IMR-90 (cell line): Measurements from ENCODE around the gene SEMA4D. TPM values are rescaled to one million over a fixed set of nuclear protein-coding genes. Genes with fewer than 3 reads are reported as not detected.

Experiments used
- ATAC-seq: fragments of 200-7000 bp; cut with Tn5 transposase; 2 replicates; pipeline ENCODE4 v1.9.1; 2020; ENCODE audit warnings: low read depth, mild to moderate bottlenecking, moderate library complexity
- BruUV-seq: library from RNA; stranded (reverse); fragments of 400-500 nt; replicated peaks from 2 replicates; lab custom pipeline; 2021; lab: Mats Ljungman, UMichigan
- CTCF ChIA-PET: fragments of 300-600 bp; formaldehyde crosslinking; extraction: SDS; loops from one replicate; lab custom pipeline; 2021; ENCODE audit warnings: antibody characterized with exemption; lab: Yijun Ruan, JAX
- POLR2A ChIA-PET: fragments of 300-600 bp; sonication (Branson Sonifier 250); formaldehyde crosslinking; loops from one replicate; lab custom pipeline; 2022; ENCODE audit warnings: antibody characterized with exemption; ENCODE audit not compliant: unreplicated experiment; lab: Charles Lee
- DNase-seq: peaks from one replicate; pipeline ENCODE4 v3.0.0; 2013
- H2AFZ ChIP-seq: replicated peaks from 2 replicates; pipeline ENCODE3; 2013; ENCODE audit warnings: low read length, mild to moderate bottlenecking; ENCODE audit not compliant: poor library complexity
- H2AK5ac ChIP-seq: 2 replicates; pipeline ENCODE4 v1.6.1; 2013; ENCODE audit warnings: low read depth, low read length, inconsistent platforms
- H2AK9ac ChIP-seq: replicated peaks from 2 replicates; pipeline ENCODE3; 2013; ENCODE audit warnings: mild to moderate bottlenecking, low read depth, low read length, moderate library complexity; ENCODE audit not compliant: poor library complexity
- H2BK120ac ChIP-seq: 2 replicates; pipeline ENCODE4 v1.6.1; 2013; ENCODE audit warnings: low read depth, low read length, inconsistent platforms
- H2BK15ac ChIP-seq: 3 replicates; pipeline ENCODE4 v1.6.1; 2013; ENCODE audit warnings: low read depth, low read length, inconsistent platforms
- H2BK20ac ChIP-seq: 2 replicates; pipeline ENCODE4 v1.6.1; 2013; ENCODE audit warnings: low read depth, mild to moderate bottlenecking, inconsistent platforms, low read length, moderate library complexity
- H2BK5ac ChIP-seq: 2 replicates; pipeline ENCODE4 v1.6.1; 2013; ENCODE audit warnings: mild to moderate bottlenecking, low read depth, low read length, inconsistent platforms; ENCODE audit not compliant: poor library complexity, severe bottlenecking
- H3K14ac ChIP-seq: replicated peaks from 2 replicates; pipeline ENCODE4 v1.6.1; 2013; ENCODE audit warnings: low read depth, low read length, inconsistent platforms
- H3K18ac ChIP-seq: 2 replicates; pipeline ENCODE4 v1.6.1; 2013; ENCODE audit warnings: low read depth, low read length, control low read depth
- H3K23ac ChIP-seq: 2 replicates; pipeline ENCODE4 v1.6.1; 2013; ENCODE audit warnings: low read depth, low read length, inconsistent platforms
- H3K27ac ChIP-seq: 2 replicates; pipeline ENCODE4 v1.5.1; 2013; ENCODE audit warnings: mild to moderate bottlenecking, control low read depth, low read length; ENCODE audit not compliant: insufficient read depth
- H3K27me3 ChIP-seq: 2 replicates; pipeline ENCODE4 v1.6.1; 2013; ENCODE audit warnings: low read length; ENCODE audit not compliant: control insufficient read depth, insufficient read depth
- H3K36me3 ChIP-seq: 2 replicates; pipeline ENCODE4 v1.6.1; 2013; ENCODE audit warnings: low read length, mixed read lengths; ENCODE audit not compliant: control insufficient read depth, insufficient read depth
- H3K4ac ChIP-seq: 2 replicates; pipeline ENCODE4 v1.6.1; 2013; ENCODE audit warnings: low read depth, low read length, inconsistent platforms
- H3K4me1 ChIP-seq: 2 replicates; pipeline ENCODE4 v1.6.1; 2013; ENCODE audit warnings: low read length, mixed read lengths; ENCODE audit not compliant: control insufficient read depth, insufficient read depth
- H3K4me2 ChIP-seq: 2 replicates; pipeline ENCODE4 v1.6.1; 2013; ENCODE audit warnings: low read depth, mild to moderate bottlenecking, control low read depth, low read length, moderate library complexity
- H3K4me3 ChIP-seq: 2 replicates; pipeline ENCODE4 v1.5.1; 2013; ENCODE audit warnings: low read depth, mild to moderate bottlenecking, control low read depth, low read length, moderate library complexity; ENCODE audit not compliant: insufficient read depth
- H3K56ac ChIP-seq: 2 replicates; pipeline ENCODE4 v1.6.1; 2013; ENCODE audit warnings: low read length, inconsistent platforms; ENCODE audit not compliant: insufficient read depth; ENCODE audit errors: extremely low read depth
- H3K79me1 ChIP-seq, 2 experiments: 2 replicates each; pipeline ENCODE4 v1.6.1; 2013; ENCODE audit warnings: low read length in 2 of 2, inconsistent platforms in 1 of 2, low read depth in 1 of 2
- H3K9ac ChIP-seq: 2 replicates; pipeline ENCODE4 v1.6.1; 2013; ENCODE audit warnings: low read depth, low read length, control low read depth
- H3K9me1 ChIP-seq: 2 replicates; pipeline ENCODE4 v1.6.1; 2013; ENCODE audit warnings: low read length, inconsistent platforms; ENCODE audit not compliant: insufficient read depth
- H3K9me3 ChIP-seq: 2 replicates; pipeline ENCODE4 v1.6.1; 2013; ENCODE audit warnings: low read length; ENCODE audit not compliant: control insufficient read depth, insufficient read depth
- H4K20me1 ChIP-seq: 2 replicates; pipeline ENCODE4 v1.6.1; 2013; ENCODE audit warnings: low read length, inconsistent platforms; ENCODE audit not compliant: insufficient read depth
- H4K5ac ChIP-seq: 2 replicates; pipeline ENCODE4 v1.6.1; 2013; ENCODE audit warnings: mild to moderate bottlenecking, low read depth, low read length, control low read depth
- H4K8ac ChIP-seq, 2 experiments: 2 replicates each; pipeline ENCODE4 v1.6.1; 2013; ENCODE audit warnings: low read depth in 2 of 2, low read length in 2 of 2, control low read depth in 1 of 2, inconsistent platforms in 1 of 2
- H4K91ac ChIP-seq: 2 replicates; pipeline ENCODE4 v1.6.1; 2013; ENCODE audit warnings: low read depth, low read length, inconsistent platforms; ENCODE audit not compliant: insufficient read depth
- BHLHE40 ChIP-seq: fragments of 150-350 bp; IDR thresholded peaks from 2 replicates; pipeline ENCODE4 v1.6.1; 2016; ENCODE audit warnings: mild to moderate bottlenecking, low read depth, low read length
- CEBPB ChIP-seq: IDR thresholded peaks from 2 replicates; pipeline ENCODE4 v1.6.1; 2012; ENCODE audit warnings: low read depth, low read length, improper control_type of control experiment
- CHD1 ChIP-seq: IDR thresholded peaks from 2 replicates; pipeline ENCODE4 v1.6.1; 2012; ENCODE audit warnings: low read depth, low read length, improper control_type of control experiment
- CTCF ChIP-seq: conservative IDR thresholded peaks from 2 replicates; pipeline ENCODE4 v1.5.1; 2012; ENCODE audit warnings: mild to moderate bottlenecking, low read depth, low read length, improper control_type of control experiment
- ELK1 ChIP-seq: fragments of 150-350 bp; IDR thresholded peaks from 2 replicates; pipeline ENCODE4 v1.6.1; 2016; ENCODE audit warnings: low read depth, mild to moderate bottlenecking, low read length, moderate library complexity, borderline replicate concordance
- FOS ChIP-seq: fragments of 150-350 bp; IDR thresholded peaks from 2 replicates; pipeline ENCODE4 v1.6.1; 2016; ENCODE audit warnings: low read depth, low read length
- MAFK ChIP-seq: IDR thresholded peaks from 2 replicates; pipeline ENCODE4 v1.6.1; 2012; ENCODE audit warnings: low read depth, low read length, improper control_type of control experiment
- MAZ ChIP-seq: IDR thresholded peaks from 2 replicates; pipeline ENCODE4 v1.6.1; 2012; ENCODE audit warnings: low read depth, mild to moderate bottlenecking, low read length, improper control_type of control experiment, moderate library complexity, borderline replicate concordance
- MXI1 ChIP-seq: IDR thresholded peaks from 2 replicates; pipeline ENCODE4 v1.6.1; 2012; ENCODE audit warnings: low read depth, mild to moderate bottlenecking, low read length, moderate library complexity, borderline replicate concordance
- NFE2L2 ChIP-seq: fragments of 150-350 bp; IDR thresholded peaks from 2 replicates; pipeline ENCODE4 v1.6.1; 2016; ENCODE audit warnings: low read depth, mild to moderate bottlenecking, low read length
- POLR2A ChIP-seq: IDR thresholded peaks from 2 replicates; pipeline ENCODE4 v1.6.1; 2012; ENCODE audit warnings: mild to moderate bottlenecking, low read depth, low read length
- RAD21 ChIP-seq: IDR thresholded peaks from 2 replicates; pipeline ENCODE4 v1.6.1; 2012; ENCODE audit warnings: low read length, improper control_type of control experiment
- RCOR1 ChIP-seq: IDR thresholded peaks from 2 replicates; pipeline ENCODE4 v1.6.1; 2012; ENCODE audit warnings: mild to moderate bottlenecking, low read length, improper control_type of control experiment; ENCODE audit not compliant: insufficient replicate concordance
- RFX5 ChIP-seq: IDR thresholded peaks from 2 replicates; pipeline ENCODE4 v1.8.0; 2012; ENCODE audit warnings: low read depth, mild to moderate bottlenecking, low read length, moderate library complexity
- SMC3 ChIP-seq: fragments of 150-350 bp; IDR thresholded peaks from 2 replicates; pipeline ENCODE4 v1.6.1; 2016; ENCODE audit warnings: low read depth, mild to moderate bottlenecking, antibody characterized with exemption, low read length, moderate library complexity
- USF2 ChIP-seq: fragments of 150-350 bp; IDR thresholded peaks from 2 replicates; pipeline ENCODE4 v1.6.1; 2017; ENCODE audit warnings: mild to moderate bottlenecking, antibody characterized with exemption, low read length, low read depth
- WGBS, 2 experiments: methylation state at CpG; one replicate each; pipeline versions ENCODE4 v1.1.5 to v1.1.7; 2013; ENCODE audit warnings: missing lambda C conversion rate in 2 of 2; ENCODE audit not compliant: insufficient read length in 1 of 2; ENCODE audit errors: extremely low coverage in 2 of 2; 5-methylcytosine and 5-hydroxymethylcytosine counted together
- dilution Hi-C: fragments of 300-500 bp; cut with HindIII; formaldehyde crosslinking; loops from one replicate; pipeline ENCODE4 v1.14.3; 2018; ENCODE audit warnings: low sequenced_read_pairs; ENCODE audit not compliant: unreplicated experiment
- in situ Hi-C: fragments of 300-500 bp; cut with MboI; formaldehyde crosslinking; loops from 3 replicates; pipeline ENCODE4 v1.14.3; 2019; ENCODE audit warnings: low sequenced_read_pairs, inconsistent platforms, mixed read lengths
- intact Hi-C: fragments of 100-400 bp; cut with micrococcal nuclease; formaldehyde crosslinking; loops from 2 replicates; pipeline ENCODE4 v1.10.0; 2022
- polyA plus RNA-seq, 3 experiments: library from polyadenylated mRNA; depleted of rRNA; stranded (reverse); fragments of >200 nt; gene quantifications; 2 replicates each; pipeline ENCODE4 v1.2.3, GENCODE V29; 2012; ENCODE audit warnings: low replicate concordance in 1 of 3
- total RNA-seq: library from RNA; depleted of rRNA; stranded (reverse); fragments of >200 nt; gene quantifications from 2 replicates; pipeline ENCODE4 v1.2.3, GENCODE V29; 2012

SEMA4D gene
- total and polyA plus RNA-seq, 2 of the 4 experiments (the other 2 are of a cell fraction): 0.90 to 1.5 TPM

GRCh38 chr9:89360465-89360864 lies 137.4 kb downstream of the SEMA4D start:
- Histone ChIP-seq H4K20me1 (no peaks in the 10 kb centered on the region; the same call in 1 of the 2 replicates), H3K9me1 (no peaks in the 10 kb centered on the region; the same call in 1 of the 2 replicates), H4K8ac (no peak overlapping the region), H2BK5ac (no peak overlapping the region), H3K56ac (no peak overlapping the region), H3K36me3 (peaks cover 52% of the 10 kb centered on the region), H3K4me2 (no peak overlapping the region), H3K23ac (no peak overlapping the region), H3K4ac (no peak overlapping the region), H4K91ac (no peak overlapping the region), H2AK9ac (no peak overlapping the region), H3K4me3 (no peak overlapping the region), H3K9ac (no peak overlapping the region), H3K27ac (no peak overlapping the region), H3K4me1 (no peaks in the 10 kb centered on the region), H4K5ac (no peak overlapping the region), H3K18ac (no peak overlapping the region), H2BK120ac (no peak overlapping the region), H2AFZ (no peak overlapping the region), H3K9me3 (no peaks in the 10 kb centered on the region), H2AK5ac (no peak overlapping the region), H3K79me1 (peaks cover 0 to 3% of the 10 kb centered on the region in 2 experiments; a peak in 1 of 4 replicates), H2BK20ac (no peak overlapping the region), H2BK15ac (no peak overlapping the region), H3K14ac (no peak overlapping the region), H3K27me3 (no peaks in the 10 kb centered on the region)
- DNase-seq (peak; percentile 11), ATAC-seq (no peak)
- POLR2A ChIA-PET: interaction anchor here (0.5 kb wide), 1 partner anchor 40 kb away, joined by 6 read pairs; no protein-coding TSS in a partner anchor
- dilution Hi-C loops: no loop called here
- intact Hi-C loops: no loop called here
- no CpG with 5 or more reads among the region's 3 CpGs for WGBS, 2 experiments
- BruUV-seq: no TSS peak
- in situ Hi-C loops: no loop called here
- no peak for TF ChIP-seq MAFK
- TF ChIP-seq CHD1: no peak
- TF ChIP-seq MAZ: no peak
- TF ChIP-seq CEBPB: no peak
- TF ChIP-seq RFX5: no peak
- TF ChIP-seq SMC3: no peak
- TF ChIP-seq USF2: no peak
- TF ChIP-seq RAD21: no peak
- no peak for TF ChIP-seq FOS
- TF ChIP-seq ELK1: no peak
- TF ChIP-seq BHLHE40: no peak
- no peak for TF ChIP-seq RCOR1
- TF ChIP-seq CTCF: no peak
- TF ChIP-seq MXI1: no peak
- TF ChIP-seq POLR2A: no peak
- no peak for TF ChIP-seq NFE2L2
- CTCF ChIA-PET: interaction anchor here (1.0 kb wide), 1 partner anchor 188 kb away, joined by 3 read pairs; no protein-coding TSS in a partner anchor
